GM18498 (cell line): ENCODE measurements around the gene TET2.
"Not testable (repeated sequence)": the region's sequence is repeated elsewhere in the genome, so short reads cannot be mapped to it uniquely, and the experiment has no call there.

Experiments used
- ATAC-seq: cut with Tn5 transposase; IDR thresholded peaks from one replicate; pipeline ENCODE4 v1.9.1; 2021; ENCODE audit warnings: mild to moderate bottlenecking, moderate library complexity; ENCODE audit not compliant: unreplicated experiment

TET2 gene

GRCh38 chr4:105282489-105282888 lies 135.8 kb downstream of the TET2 start:
- no peak for ATAC-seq

- no peak for ATAC-seq
Observed at GRCh38 chr4:105283501-105283900, 136.8 kb downstream of the TET2 start.

GRCh38 chr4:105288121-105288520 lies 141.4 kb downstream of the TET2 start:
- no peak for ATAC-seq

GRCh38 chr4:105291925-105292324 lies 145.2 kb downstream of the TET2 start:
- no peak for ATAC-seq

GRCh38 chr4:105293360-105293759 lies 146.7 kb downstream of the TET2 start:
- ATAC-seq, result no peak

- ATAC-seq, result no peak
Observed at GRCh38 chr4:105296672-105297071, 150.0 kb downstream of the TET2 start.

GRCh38 chr4:105299027-105299426 lies 152.4 kb downstream of the TET2 start:
- ATAC-seq, result not testable (repeated sequence)

GRCh38 chr4:105304085-105304484 lies 157.4 kb downstream of the TET2 start:
- no peak for ATAC-seq

GRCh38 chr4:105305019-105305836 lies 158.6 kb downstream of the TET2 start:
- ATAC-seq, result peak; percentile 43

- peak; percentile 93 for ATAC-seq
Observed at GRCh38 chr4:105306158-105306781, 159.6 kb downstream of the TET2 start.

GRCh38 chr4:105306820-105307219 lies 160.1 kb downstream of the TET2 start:
- ATAC-seq, result no peak

- ATAC-seq, result no peak
Observed at GRCh38 chr4:105318486-105318885, 171.8 kb downstream of the TET2 start.

GRCh38 chr4:105327222-105327621 lies 180.5 kb downstream of the TET2 start:
- no peak for ATAC-seq

GRCh38 chr4:105327956-105328355 lies 181.3 kb downstream of the TET2 start:
- no peak for ATAC-seq

GRCh38 chr4:105329081-105329480 lies 182.4 kb downstream of the TET2 start:
- no peak for ATAC-seq
